HEK293 (cell line): ENCODE results near the gene RNF166.

ENCODE experiments used
- CTCF ChIP-seq: fragments of 450-650 bp; formaldehyde crosslinking; IDR thresholded peaks from 2 replicates; pipeline ENCODE4 v1.5.1; 2016; ENCODE audit warnings: missing biosample characterization, missing genetic modification characterization
- HOXC10 ChIP-seq: sonication (generic); formaldehyde crosslinking; IDR thresholded peaks from 2 replicates; pipeline ENCODE4 v1.8.1; 2023; ENCODE audit warnings: mild to moderate bottlenecking, missing genetic modification reagents
- REST ChIP-seq: fragments of 450-650 bp; formaldehyde crosslinking; IDR thresholded peaks from 2 replicates; pipeline ENCODE4 v1.5.1; 2016; ENCODE audit warnings: missing biosample characterization, missing genetic modification characterization
- ZBTB11 ChIP-seq: fragments of 450-650 bp; formaldehyde crosslinking; conservative IDR thresholded peaks from 2 replicates; pipeline ENCODE4 v1.5.1; 2016; ENCODE audit warnings: low read depth, missing biosample characterization, missing genetic modification characterization
- ZBTB48 ChIP-seq: fragments of 450-650 bp; formaldehyde crosslinking; IDR thresholded peaks from 2 replicates; pipeline ENCODE4 v1.5.1; 2016; ENCODE audit warnings: missing biosample characterization, missing genetic modification characterization
- ZNF112 ChIP-seq: fragments of 450-650 bp; formaldehyde crosslinking; IDR thresholded peaks from 2 replicates; pipeline ENCODE4 v1.5.0; 2017; ENCODE audit warnings: missing biosample characterization, missing genetic modification characterization
- ZNF202 ChIP-seq: fragments of 450-650 bp; formaldehyde crosslinking; IDR thresholded peaks from 2 replicates; pipeline ENCODE4 v1.5.1; 2016; ENCODE audit warnings: missing biosample characterization, missing genetic modification characterization, borderline replicate concordance
- ZNF423 ChIP-seq: fragments of 450-650 bp; formaldehyde crosslinking; IDR thresholded peaks from 2 replicates; pipeline ENCODE4 v1.5.1; 2016; ENCODE audit warnings: missing biosample characterization, missing genetic modification characterization

GRCh38 chr16:88749358-88749757, 43.1 kb upstream of the RNF166 start:
- TF ChIP-seq ZBTB11, result no peak
- no peak for TF ChIP-seq ZNF112 (tag by site-specific recombination)
- no peak for TF ChIP-seq CTCF (tag by site-specific recombination)
- no peak for TF ChIP-seq HOXC10 (CRISPR knock-in tag)
- TF ChIP-seq ZBTB48 (tag by site-specific recombination), result no peak
- no peak for TF ChIP-seq ZNF423 (tag by site-specific recombination)
- no peak for TF ChIP-seq REST (tag by site-specific recombination)
- no peak for TF ChIP-seq ZNF202 (tag by site-specific recombination)
